Measurements from ENCODE around the gene CAMTA1.

- TF ChIP-seq, protein P1, sequence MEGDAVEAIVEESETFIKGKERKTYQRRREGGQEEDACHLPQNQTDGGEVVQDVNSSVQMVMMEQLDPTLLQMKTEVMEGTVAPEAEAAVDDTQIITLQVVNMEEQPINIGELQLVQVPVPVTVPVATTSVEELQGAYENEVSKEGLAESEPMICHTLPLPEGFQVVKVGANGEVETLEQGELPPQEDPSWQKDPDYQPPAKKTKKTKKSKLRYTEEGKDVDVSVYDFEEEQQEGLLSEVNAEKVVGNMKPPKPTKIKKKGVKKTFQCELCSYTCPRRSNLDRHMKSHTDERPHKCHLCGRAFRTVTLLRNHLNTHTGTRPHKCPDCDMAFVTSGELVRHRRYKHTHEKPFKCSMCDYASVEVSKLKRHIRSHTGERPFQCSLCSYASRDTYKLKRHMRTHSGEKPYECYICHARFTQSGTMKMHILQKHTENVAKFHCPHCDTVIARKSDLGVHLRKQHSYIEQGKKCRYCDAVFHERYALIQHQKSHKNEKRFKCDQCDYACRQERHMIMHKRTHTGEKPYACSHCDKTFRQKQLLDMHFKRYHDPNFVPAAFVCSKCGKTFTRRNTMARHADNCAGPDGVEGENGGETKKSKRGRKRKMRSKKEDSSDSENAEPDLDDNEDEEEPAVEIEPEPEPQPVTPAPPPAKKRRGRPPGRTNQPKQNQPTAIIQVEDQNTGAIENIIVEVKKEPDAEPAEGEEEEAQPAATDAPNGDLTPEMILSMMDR (IDR thresholded peaks at IDR 0.05), result no peak
- TF ChIP-seq POLR2AphosphoS5 (IDR thresholded peaks at IDR 0.05), result no peak
- TF ChIP-seq POLR2A (IDR thresholded peaks at IDR 0.05), result no peak
These were observed 95.9 kb downstream of the CAMTA1 start for GRCh38 chr1:6880951-6881690.
